HG02943 (cell line): ENCODE measurements around the gene HINT1.
"Not testable (repeated sequence)": the region's sequence is repeated elsewhere in the genome, so short reads cannot be mapped to it uniquely, and the experiment has no call there.

Source experiments
- ATAC-seq: cut with Tn5 transposase; IDR thresholded peaks from one replicate; pipeline ENCODE4 v1.9.1; 2021; ENCODE audit warnings: mild to moderate bottlenecking, low read depth, moderate library complexity; ENCODE audit not compliant: unreplicated experiment

HINT1 gene

GRCh38 chr5:131171276-131171810, 6.3 kb upstream of the HINT1 start:
- no peak for ATAC-seq

- ATAC-seq = peak; percentile 99
Measured at GRCh38 chr5:131170540-131171275, 5.7 kb upstream of the HINT1 start, which contains the start of gene LYRM7. Gene LYRM7 (plus strand): TSS chr5:131170944. CDS start chr5:131171021, 77 bp downstream.

- ATAC-seq = no peak
Measured at GRCh38 chr5:131169810-131170539, 4.9 kb upstream of the HINT1 start.

GRCh38 chr5:131167615-131168014, 2.6 kb upstream of the HINT1 start:
- ATAC-seq = no peak

- peak; percentile 68 for ATAC-seq
Measured at GRCh38 chr5:131164191-131165118, 601 bp downstream of the HINT1 start.

- ATAC-seq = no peak
Measured at GRCh38 chr5:131163276-131164119, 1.6 kb downstream of the HINT1 start.

- ATAC-seq = no peak
Measured at GRCh38 chr5:131160134-131160533, 4.9 kb downstream of the HINT1 start.

- ATAC-seq = no peak
Measured at GRCh38 chr5:131156957-131157356, 8.1 kb downstream of the HINT1 start.

- ATAC-seq = no peak
Measured at GRCh38 chr5:131156385-131156784, 8.7 kb downstream of the HINT1 start.

- no peak for ATAC-seq
Measured at GRCh38 chr5:131151216-131151615, 13.8 kb downstream of the HINT1 start.

GRCh38 chr5:131150408-131150807, 14.6 kb downstream of the HINT1 start:
- no peak for ATAC-seq

GRCh38 chr5:131148835-131149234, 16.2 kb downstream of the HINT1 start:
- no peak for ATAC-seq

- ATAC-seq = no peak
Measured at GRCh38 chr5:131147258-131147657, 17.8 kb downstream of the HINT1 start.

GRCh38 chr5:131142970-131143617, 22.0 kb downstream of the HINT1 start:
- ATAC-seq = no peak

GRCh38 chr5:131139321-131139720, 25.7 kb downstream of the HINT1 start:
- ATAC-seq = no peak

- not testable (repeated sequence) for ATAC-seq
Measured at GRCh38 chr5:131138406-131138805, 26.6 kb downstream of the HINT1 start.

GRCh38 chr5:131133091-131133490, 32.0 kb downstream of the HINT1 start:
- not testable (repeated sequence) for ATAC-seq

GRCh38 chr5:131129306-131129705, 35.8 kb downstream of the HINT1 start:
- ATAC-seq = no peak

GRCh38 chr5:131127244-131127643, 37.8 kb downstream of the HINT1 start:
- not testable (repeated sequence) for ATAC-seq
